Left kidney (tissue), 1 donor: ENCODE measurements around the gene ITPKB. TPM values are rescaled to one million over a fixed set of nuclear protein-coding genes. Genes with fewer than 3 reads are reported as not detected.

Source experiments
- polyA plus RNA-seq: library from polyadenylated mRNA; unstranded; fragments of 120-200 nt; gene quantifications from one replicate; pipeline ENCODE4 v1.2.1, GENCODE V29; 2013; ENCODE audit not compliant: insufficient read length

The ITPKB gene
- polyA plus RNA-seq, 1 donor, result 21.1 TPM

Other genes starting within 250 kb of the ITPKB start
- 2.6 TPM for gene STUM, start 190.5 kb downstream of the ITPKB start, polyA plus RNA-seq
- 18.0 TPM for gene PSEN2, start 131.3 kb upstream of the ITPKB start, polyA plus RNA-seq
- gene COQ8A, start 201.0 kb upstream of the ITPKB start, polyA plus RNA-seq, result 28.9 TPM